Measurements from ENCODE around the gene SH2D4B. TPM values are rescaled to one million over a fixed set of nuclear protein-coding genes. Genes with fewer than 3 reads are reported as not detected.
A peak's percentile ranks its signal among the peaks of the same experiment; 100 is the strongest.

Gene SH2D4B
- total RNA-seq, 2 experiments from 2014 or later = 0.14 to 0.22 TPM

GRCh38 chr10:80509108-80509402 lies 28.6 kb upstream of the SH2D4B start:
- no peak for DNase-seq
- Mint-ChIP-seq H3K36me3 (peaks cover 29% of the 10 kb centered on the region), H3K9me3 (no peaks in the 10 kb centered on the region), H3K27ac (no peak overlapping the region), H3K27me3 (no peaks in the 10 kb centered on the region), H3K4me1 (peaks cover 37% of the 10 kb centered on the region), H3K4me3 (no peak overlapping the region)
- ATAC-seq (ENCODE audit: low read depth) = no peak
- POLR2A ChIA-PET = no interaction called here

GRCh38 chr10:80509403-80510161 lies 28.1 kb upstream of the SH2D4B start:
- Mint-ChIP-seq H3K36me3 (peaks cover 34% of the 10 kb centered on the region), H3K9me3 (no peaks in the 10 kb centered on the region), H3K4me3 (no peak overlapping the region), H3K4me1 (peaks cover 35% of the 10 kb centered on the region), H3K27ac (peak overlapping the region; percentile 62), H3K27me3 (no peaks in the 10 kb centered on the region)
- DNase-seq (no peak), ATAC-seq (ENCODE audit: low read depth) (no peak)
- POLR2A ChIA-PET = interaction anchor here (2.3 kb wide), 1 partner anchor 9 kb away, joined by 5 read pairs; no protein-coding TSS in a partner anchor

- POLR2A ChIA-PET = interaction anchor here (0.6 to 2.8 kb wide), 11 partner anchors 8 to 68 kb away, joined by 3 to 8 read pairs (median 3); no protein-coding TSS in a partner anchor
Observed at GRCh38 chr10:80512031-80512526, 25.6 kb upstream of the SH2D4B start.

GRCh38 chr10:80513106-80513505 lies 24.6 kb upstream of the SH2D4B start:
- H3K9me3 Mint-ChIP-seq = no peaks in the 10 kb centered on the region
- ATAC-seq (ENCODE audit: low read depth) = no peak
- POLR2A ChIA-PET = interaction anchor here (2.8 kb wide), 1 partner anchor 69 kb away, joined by 8 read pairs; no protein-coding TSS in a partner anchor
- H3K27me3 Mint-ChIP-seq = no peaks in the 10 kb centered on the region
- peaks cover 30% of the 10 kb centered on the region for H3K4me1 Mint-ChIP-seq
- DNase-seq = no peak
- H3K4me3 Mint-ChIP-seq = no peak overlapping the region
- H3K36me3 Mint-ChIP-seq = peaks cover 43% of the 10 kb centered on the region
- H3K27ac Mint-ChIP-seq = no peak overlapping the region

More at GRCh38 chr10:80512031-80512526, 25.6 kb upstream of the SH2D4B start:
- ATAC-seq (ENCODE audit: low read depth) (no peak), DNase-seq (no peak)
- no peak overlapping the region for H3K4me3 Mint-ChIP-seq
- H3K9me3 Mint-ChIP-seq = no peaks in the 10 kb centered on the region
- H3K4me1 Mint-ChIP-seq = peaks cover 31% of the 10 kb centered on the region
- peaks cover 39% of the 10 kb centered on the region for H3K36me3 Mint-ChIP-seq
- H3K27ac Mint-ChIP-seq = peak overlapping the region; percentile 89
- no peaks in the 10 kb centered on the region for H3K27me3 Mint-ChIP-seq

- H3K4me1 Mint-ChIP-seq = peaks cover 43% of the 10 kb centered on the region
- ATAC-seq (ENCODE audit: low read depth) (no peak), DNase-seq (no peak)
- POLR2A ChIA-PET = interaction anchor here (0.7 kb wide), 1 partner anchor 22 kb away, joined by 3 read pairs; no protein-coding TSS in a partner anchor
- H3K27me3 Mint-ChIP-seq = no peaks in the 10 kb centered on the region
- peak overlapping the region; percentile 30 for H3K27ac Mint-ChIP-seq
- no peaks in the 10 kb centered on the region for H3K9me3 Mint-ChIP-seq
- H3K4me3 Mint-ChIP-seq = no peak overlapping the region
- H3K36me3 Mint-ChIP-seq = peaks cover 42% of the 10 kb centered on the region
Observed at GRCh38 chr10:80515511-80515910, 22.2 kb upstream of the SH2D4B start.

GRCh38 chr10:80515941-80516340 lies 21.8 kb upstream of the SH2D4B start:
- POLR2A ChIA-PET = interaction anchor here (0.7 kb wide), 1 partner anchor 23 kb away, joined by 3 read pairs; no protein-coding TSS in a partner anchor
- no peak for ATAC-seq (ENCODE audit: low read depth)
- H3K36me3 Mint-ChIP-seq = peaks cover 47% of the 10 kb centered on the region

GRCh38 chr10:80516506-80517075 lies 21.1 kb upstream of the SH2D4B start:
- DNase-seq (no peak), ATAC-seq (ENCODE audit: low read depth) (peak; percentile 51)
- Mint-ChIP-seq H3K4me1 (peaks cover 40% of the 10 kb centered on the region), H3K4me3 (no peak overlapping the region), H3K27me3 (no peaks in the 10 kb centered on the region), H3K27ac (peak overlapping the region; percentile 80), H3K9me3 (no peaks in the 10 kb centered on the region), H3K36me3 (peaks cover 43% of the 10 kb centered on the region)
- POLR2A ChIA-PET = no interaction called here

More at GRCh38 chr10:80515941-80516340, 21.8 kb upstream of the SH2D4B start:
- H3K27ac Mint-ChIP-seq = peak overlapping the region; percentile 80
- H3K4me3 Mint-ChIP-seq = no peak overlapping the region
- H3K4me1 Mint-ChIP-seq = peaks cover 45% of the 10 kb centered on the region
- H3K9me3 Mint-ChIP-seq = no peaks in the 10 kb centered on the region
- H3K27me3 Mint-ChIP-seq = no peaks in the 10 kb centered on the region
- no peak for DNase-seq

GRCh38 chr10:80517416-80518142 lies 20.1 kb upstream of the SH2D4B start:
- Mint-ChIP-seq H3K4me1 (peaks cover 41% of the 10 kb centered on the region), H3K27me3 (no peaks in the 10 kb centered on the region), H3K4me3 (no peak overlapping the region), H3K36me3 (peaks cover 39% of the 10 kb centered on the region), H3K27ac (peak overlapping the region; percentile 51), H3K9me3 (no peaks in the 10 kb centered on the region)
- DNase-seq (no peak), ATAC-seq (ENCODE audit: low read depth) (no peak)
- POLR2A ChIA-PET = no interaction called here

- H3K27me3 Mint-ChIP-seq = no peaks in the 10 kb centered on the region
- peak overlapping the region; percentile 70 for H3K27ac Mint-ChIP-seq
- POLR2A ChIA-PET = no interaction called here
- DNase-seq (no peak), ATAC-seq (ENCODE audit: low read depth) (no peak)
- H3K36me3 Mint-ChIP-seq = peaks cover 38% of the 10 kb centered on the region
- peaks cover 46% of the 10 kb centered on the region for H3K4me1 Mint-ChIP-seq
- no peak overlapping the region for H3K4me3 Mint-ChIP-seq
- H3K9me3 Mint-ChIP-seq = no peaks in the 10 kb centered on the region
Observed at GRCh38 chr10:80518143-80518806, 19.4 kb upstream of the SH2D4B start.

- Mint-ChIP-seq H3K9me3 (no peaks in the 10 kb centered on the region), H3K36me3 (peaks cover 37% of the 10 kb centered on the region), H3K4me3 (no peak overlapping the region), H3K27ac (peak overlapping the region; percentile 70), H3K4me1 (peaks cover 50% of the 10 kb centered on the region), H3K27me3 (no peaks in the 10 kb centered on the region)
- no peak for DNase-seq
- ATAC-seq (ENCODE audit: low read depth) = no peak
- POLR2A ChIA-PET = interaction anchor here (1.4 kb wide), 1 partner anchor 11 kb away, joined by 9 read pairs; no protein-coding TSS in a partner anchor
Observed at GRCh38 chr10:80518807-80519360, 18.8 kb upstream of the SH2D4B start.

- ATAC-seq (ENCODE audit: low read depth) (no peak), DNase-seq (no peak)
- H3K27me3 Mint-ChIP-seq = no peaks in the 10 kb centered on the region
- peak overlapping the region; percentile 32 for H3K27ac Mint-ChIP-seq
- H3K4me1 Mint-ChIP-seq = peaks cover 55% of the 10 kb centered on the region
- H3K36me3 Mint-ChIP-seq = peaks cover 35% of the 10 kb centered on the region
- no peak overlapping the region for H3K4me3 Mint-ChIP-seq
- POLR2A ChIA-PET = interaction anchor here (1.0 to 1.4 kb wide), 2 partner anchors 9 to 10 kb away, joined by 3 to 9 read pairs; no protein-coding TSS in a partner anchor
- no peaks in the 10 kb centered on the region for H3K9me3 Mint-ChIP-seq
Observed at GRCh38 chr10:80519936-80520650, 17.6 kb upstream of the SH2D4B start.
